Measurements from ENCODE around the gene SLC27A4.

DNA sequence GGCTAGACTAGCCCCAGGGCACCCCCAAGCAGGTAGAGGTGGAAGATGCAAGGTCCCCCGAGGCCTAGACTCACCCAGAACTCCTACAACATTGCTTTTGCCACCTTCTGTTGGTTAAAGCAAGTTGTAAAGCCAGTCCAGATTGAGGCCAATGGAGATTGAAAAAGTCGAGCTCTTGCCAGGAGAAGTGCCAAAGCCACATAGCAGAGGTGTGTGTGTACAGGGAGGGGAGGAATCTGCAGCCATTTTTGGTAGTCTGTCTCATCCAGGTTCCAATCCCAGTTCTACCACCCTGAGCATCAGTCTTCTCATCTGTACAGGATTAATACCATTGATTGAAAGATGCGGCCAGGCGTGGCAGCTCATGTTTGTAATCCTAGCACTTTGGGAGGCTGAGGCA lies 18.5 kb downstream of the SLC27A4 start:
- TF ChIP-seq, protein P1, sequence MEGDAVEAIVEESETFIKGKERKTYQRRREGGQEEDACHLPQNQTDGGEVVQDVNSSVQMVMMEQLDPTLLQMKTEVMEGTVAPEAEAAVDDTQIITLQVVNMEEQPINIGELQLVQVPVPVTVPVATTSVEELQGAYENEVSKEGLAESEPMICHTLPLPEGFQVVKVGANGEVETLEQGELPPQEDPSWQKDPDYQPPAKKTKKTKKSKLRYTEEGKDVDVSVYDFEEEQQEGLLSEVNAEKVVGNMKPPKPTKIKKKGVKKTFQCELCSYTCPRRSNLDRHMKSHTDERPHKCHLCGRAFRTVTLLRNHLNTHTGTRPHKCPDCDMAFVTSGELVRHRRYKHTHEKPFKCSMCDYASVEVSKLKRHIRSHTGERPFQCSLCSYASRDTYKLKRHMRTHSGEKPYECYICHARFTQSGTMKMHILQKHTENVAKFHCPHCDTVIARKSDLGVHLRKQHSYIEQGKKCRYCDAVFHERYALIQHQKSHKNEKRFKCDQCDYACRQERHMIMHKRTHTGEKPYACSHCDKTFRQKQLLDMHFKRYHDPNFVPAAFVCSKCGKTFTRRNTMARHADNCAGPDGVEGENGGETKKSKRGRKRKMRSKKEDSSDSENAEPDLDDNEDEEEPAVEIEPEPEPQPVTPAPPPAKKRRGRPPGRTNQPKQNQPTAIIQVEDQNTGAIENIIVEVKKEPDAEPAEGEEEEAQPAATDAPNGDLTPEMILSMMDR (IDR thresholded peaks at IDR 0.05; ENCODE audit: insufficient read depth, low read length): no peak
- TF ChIP-seq POLR2AphosphoS5 (IDR thresholded peaks at IDR 0.05; ENCODE audit: low read depth) (no peak), GABPA (IDR thresholded peaks at IDR 0.05; ENCODE audit: low read depth) (no peak), SPI1 (IDR thresholded peaks at IDR 0.05; ENCODE audit: borderline replicate concordance, low read depth) (no peak)
- TF ChIP-seq, protein P2, sequence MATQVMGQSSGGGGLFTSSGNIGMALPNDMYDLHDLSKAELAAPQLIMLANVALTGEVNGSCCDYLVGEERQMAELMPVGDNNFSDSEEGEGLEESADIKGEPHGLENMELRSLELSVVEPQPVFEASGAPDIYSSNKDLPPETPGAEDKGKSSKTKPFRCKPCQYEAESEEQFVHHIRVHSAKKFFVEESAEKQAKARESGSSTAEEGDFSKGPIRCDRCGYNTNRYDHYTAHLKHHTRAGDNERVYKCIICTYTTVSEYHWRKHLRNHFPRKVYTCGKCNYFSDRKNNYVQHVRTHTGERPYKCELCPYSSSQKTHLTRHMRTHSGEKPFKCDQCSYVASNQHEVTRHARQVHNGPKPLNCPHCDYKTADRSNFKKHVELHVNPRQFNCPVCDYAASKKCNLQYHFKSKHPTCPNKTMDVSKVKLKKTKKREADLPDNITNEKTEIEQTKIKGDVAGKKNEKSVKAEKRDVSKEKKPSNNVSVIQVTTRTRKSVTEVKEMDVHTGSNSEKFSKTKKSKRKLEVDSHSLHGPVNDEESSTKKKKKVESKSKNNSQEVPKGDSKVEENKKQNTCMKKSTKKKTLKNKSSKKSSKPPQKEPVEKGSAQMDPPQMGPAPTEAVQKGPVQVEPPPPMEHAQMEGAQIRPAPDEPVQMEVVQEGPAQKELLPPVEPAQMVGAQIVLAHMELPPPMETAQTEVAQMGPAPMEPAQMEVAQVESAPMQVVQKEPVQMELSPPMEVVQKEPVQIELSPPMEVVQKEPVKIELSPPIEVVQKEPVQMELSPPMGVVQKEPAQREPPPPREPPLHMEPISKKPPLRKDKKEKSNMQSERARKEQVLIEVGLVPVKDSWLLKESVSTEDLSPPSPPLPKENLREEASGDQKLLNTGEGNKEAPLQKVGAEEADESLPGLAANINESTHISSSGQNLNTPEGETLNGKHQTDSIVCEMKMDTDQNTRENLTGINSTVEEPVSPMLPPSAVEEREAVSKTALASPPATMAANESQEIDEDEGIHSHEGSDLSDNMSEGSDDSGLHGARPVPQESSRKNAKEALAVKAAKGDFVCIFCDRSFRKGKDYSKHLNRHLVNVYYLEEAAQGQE (IDR thresholded peaks at IDR 0.05; ENCODE audit: insufficient replicate concordance, low read depth): no peak

Data from HL-60 (cell line).